ENCODE measurements around the gene KCNN4.
"Not testable (repeated sequence)": the region's sequence is repeated elsewhere in the genome, so short reads cannot be mapped to it uniquely, and the experiment has no call there.

Gene KCNN4
- long read RNA-seq, donor 1, partial matches to known transcripts: 0 of 1 reads
- long read RNA-seq, donor 1, other reads (novel, unspliced or antisense): 0 of 1 reads
- long read RNA-seq, donor 2: 0 reads
- long read RNA-seq, donor 3: 0 reads
- long read RNA-seq, donor 4: 0 reads
- long read RNA-seq, donor 5: 0 reads
- long read RNA-seq, donor 6, partial matches to known transcripts: 0 of 1 reads
- long read RNA-seq, donor 6, other reads (novel, unspliced or antisense): 0 of 1 reads
- long read RNA-seq, donor 7: 0 reads
- long read RNA-seq, donor 8: 0 reads

- DNase-seq: no peak
Observed at GRCh38 chr19:43780706-43781525, at the start of gene KCNN4. Gene KCNN4, minus strand, starts transcription at chr19:43780973. Its CDS starts 112 bp downstream, at chr19:43780861.

- peak; percentile 75 for DNase-seq
Observed at GRCh38 chr19:43826787-43827754, 46.3 kb upstream of the KCNN4 start, which contains the start of gene ZNF283. Gene ZNF283, plus strand, starts transcription at chr19:43827321. Its CDS starts 6,184 bp downstream, at chr19:43833505.

GRCh38 chr19:43824572-43824971 is 43.8 kb upstream of the KCNN4 start:
- not testable (repeated sequence) for DNase-seq

- not testable (repeated sequence) for DNase-seq
Observed at GRCh38 chr19:43823856-43824255, 43.1 kb upstream of the KCNN4 start.

- DNase-seq: no peak
Observed at GRCh38 chr19:43820884-43821215, 40.1 kb upstream of the KCNN4 start.

GRCh38 chr19:43820098-43820883 is 39.5 kb upstream of the KCNN4 start:
- DNase-seq: no peak

- no peak for DNase-seq
Observed at GRCh38 chr19:43818500-43818899, 37.7 kb upstream of the KCNN4 start.

GRCh38 chr19:43817454-43817853 is 36.7 kb upstream of the KCNN4 start:
- DNase-seq: not testable (repeated sequence)

GRCh38 chr19:43814663-43815352 is 34.0 kb upstream of the KCNN4 start:
- DNase-seq: no peak

- DNase-seq: no peak
Observed at GRCh38 chr19:43812688-43813087, 31.9 kb upstream of the KCNN4 start.

- no peak for DNase-seq
Observed at GRCh38 chr19:43812259-43812658, 31.5 kb upstream of the KCNN4 start.

- no peak for DNase-seq
Observed at GRCh38 chr19:43811837-43812236, 31.1 kb upstream of the KCNN4 start.

- DNase-seq: no peak
Observed at GRCh38 chr19:43809762-43810696, 29.3 kb upstream of the KCNN4 start.

GRCh38 chr19:43807651-43808050 is 26.9 kb upstream of the KCNN4 start:
- no peak for DNase-seq

- DNase-seq: no peak
Observed at GRCh38 chr19:43806848-43807247, 26.1 kb upstream of the KCNN4 start.

GRCh38 chr19:43806401-43806800 is 25.6 kb upstream of the KCNN4 start:
- DNase-seq: not testable (repeated sequence)

- DNase-seq: no peak
Observed at GRCh38 chr19:43804432-43804831, 23.7 kb upstream of the KCNN4 start.

GRCh38 chr19:43802216-43802951 is 21.6 kb upstream of the KCNN4 start, which contains the start of gene LYPD5:
Gene LYPD5, minus strand, starts transcription at chr19:43802447. Its CDS starts 67 bp downstream, at chr19:43802380.
- DNase-seq: no peak

Data from right kidney (tissue), 9 donors.